ENCODE results near the gene CACNA1S.

The CACNA1S gene

GRCh38 chr1:201059871-201060555 is 52.2 kb downstream of the CACNA1S start:
- no peak for DNase-seq

GRCh38 chr1:201059401-201059800 is 52.8 kb downstream of the CACNA1S start:
- no peak for DNase-seq

- no peak for DNase-seq
These were observed 58.1 kb downstream of the CACNA1S start for GRCh38 chr1:201054091-201054543.

GRCh38 chr1:201053155-201053860 is 58.9 kb downstream of the CACNA1S start:
- DNase-seq = no peak

GRCh38 chr1:201051399-201051798 is 60.8 kb downstream of the CACNA1S start:
- no peak for DNase-seq

- DNase-seq = no peak
These were observed 61.5 kb downstream of the CACNA1S start for GRCh38 chr1:201050515-201051277.

GRCh38 chr1:201049248-201049831 is 62.9 kb downstream of the CACNA1S start:
- no peak for DNase-seq

GRCh38 chr1:201048521-201048920 is 63.7 kb downstream of the CACNA1S start:
- DNase-seq = no peak

GRCh38 chr1:201044119-201044518 is 68.1 kb downstream of the CACNA1S start:
- DNase-seq = no peak

GRCh38 chr1:201042779-201043461 is 69.3 kb downstream of the CACNA1S start:
- DNase-seq = peak; percentile 39

GRCh38 chr1:201041011-201041410 is 71.2 kb downstream of the CACNA1S start:
- no peak for DNase-seq

GRCh38 chr1:201039876-201040275 is 72.3 kb downstream of the CACNA1S start:
- no peak for DNase-seq

GRCh38 chr1:201039418-201039817 is 72.8 kb downstream of the CACNA1S start:
- DNase-seq = no peak

- peak; percentile 33 for DNase-seq
These were observed 73.9 kb downstream of the CACNA1S start for GRCh38 chr1:201038186-201038876.

- no peak for DNase-seq
These were observed 75.9 kb downstream of the CACNA1S start for GRCh38 chr1:201036188-201036842.

- no peak for DNase-seq
These were observed 77.6 kb downstream of the CACNA1S start for GRCh38 chr1:201034671-201035070.

GRCh38 chr1:201032408-201032807 is 79.8 kb downstream of the CACNA1S start:
- DNase-seq = no peak

GRCh38 chr1:201028461-201028889 is 83.8 kb downstream of the CACNA1S start:
- no peak for DNase-seq

- DNase-seq = no peak
These were observed 85.4 kb downstream of the CACNA1S start for GRCh38 chr1:201026836-201027235.

GRCh38 chr1:201026234-201026633 is 86.0 kb downstream of the CACNA1S start:
- no peak for DNase-seq

GRCh38 chr1:201025571-201026002 is 86.6 kb downstream of the CACNA1S start:
- DNase-seq = no peak
